ENCODE measurements around the gene CDH1.

Gene CDH1

DNA sequence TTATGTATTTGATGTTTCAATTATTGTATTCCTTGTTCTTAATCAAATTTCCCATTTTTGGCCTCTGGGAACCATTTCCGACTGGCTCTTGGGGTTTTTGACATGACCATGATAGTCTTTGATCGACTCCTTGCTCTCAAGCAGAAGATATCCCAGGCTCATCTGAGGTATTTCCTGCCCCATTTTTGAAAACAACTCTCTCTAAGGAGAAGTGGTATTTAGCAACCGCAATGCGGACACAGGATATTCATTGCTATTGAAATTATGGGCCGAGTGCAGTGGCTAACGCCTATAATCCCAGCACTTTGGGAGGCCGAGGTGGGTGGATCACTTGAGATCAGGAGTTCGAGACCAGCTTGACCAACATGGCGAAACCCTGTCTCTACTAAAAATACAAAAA, 111.7 kb downstream of the CDH1 start:
- H2BK120ac ChIP-seq (ENCODE audit: low read depth, low read length) = no peak overlapping the region
- H3K9ac ChIP-seq (ENCODE audit: low read length) = no peak overlapping the region
- no peak overlapping the region for H3K23ac ChIP-seq (ENCODE audit: low read length)
- DNase-seq = no peak
- H3K36me3 ChIP-seq (ENCODE audit: control insufficient read depth, insufficient read depth, low read length) = no peaks in the 10 kb centered on the region
- no peak overlapping the region for H3K4me3 ChIP-seq (ENCODE audit: low read length)
- H3K4me2 ChIP-seq (ENCODE audit: low read length) = no peak overlapping the region
- H3K18ac ChIP-seq (ENCODE audit: low read length) = no peak overlapping the region
- H3K27ac ChIP-seq (ENCODE audit: low read depth, low read length) = no peak overlapping the region
- no peak overlapping the region for H2AK5ac ChIP-seq (ENCODE audit: low read length)
- no peak overlapping the region for H2BK5ac ChIP-seq (ENCODE audit: low read length)
- H4K5ac ChIP-seq (ENCODE audit: low read length) = no peak overlapping the region
- no peaks in the 10 kb centered on the region for H3K4me1 ChIP-seq (ENCODE audit: control insufficient read depth, low read depth, low read length)
- H3K56ac ChIP-seq (ENCODE audit: low read length) = no peak overlapping the region
- H3K4ac ChIP-seq (ENCODE audit: low read depth, low read length) = no peak overlapping the region
- H3K27me3 ChIP-seq (ENCODE audit: insufficient read depth, low read length, poor library complexity) = no peaks in the 10 kb centered on the region
- no peak overlapping the region for H2BK15ac ChIP-seq (replicated peaks; ENCODE audit: low read depth)
- no peak overlapping the region for H4K8ac ChIP-seq (ENCODE audit: low read depth, low read length)
- no peaks in the 10 kb centered on the region for H3K79me1 ChIP-seq (ENCODE audit: low read length)
- WGBS (ENCODE audit: extremely low coverage, insufficient coverage, low lambda C conversion rate) = no CpG with 5 or more reads among the region's 9 CpGs
- no peaks in the 10 kb centered on the region for H3K79me2 ChIP-seq (ENCODE audit: control insufficient read depth, insufficient read depth, low read length)

DNA sequence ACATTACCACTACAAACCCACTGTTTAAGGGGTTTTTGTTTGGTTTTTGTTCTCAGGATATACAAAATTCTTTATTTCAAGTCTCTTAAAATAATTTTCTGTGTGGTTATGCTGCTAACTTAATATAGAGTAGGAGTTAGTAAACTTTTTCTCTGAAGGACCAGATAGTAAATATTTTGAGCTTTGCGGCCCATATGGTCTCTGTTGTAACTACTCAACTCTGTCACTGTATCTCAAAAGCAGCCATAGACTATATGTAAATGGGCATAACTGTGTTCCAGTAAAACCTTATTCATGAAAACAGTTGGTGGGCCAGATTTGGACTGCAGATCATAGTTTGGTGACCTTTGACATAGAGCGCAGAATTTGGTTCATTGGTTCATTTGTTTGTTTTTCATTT, 113.4 kb downstream of the CDH1 start:
- no peaks in the 10 kb centered on the region for H3K4me1 ChIP-seq (ENCODE audit: control insufficient read depth, low read depth, low read length)
- no peak overlapping the region for H3K9ac ChIP-seq (ENCODE audit: low read length)
- no peak overlapping the region for H4K8ac ChIP-seq (ENCODE audit: low read depth, low read length)
- no peaks in the 10 kb centered on the region for H3K79me2 ChIP-seq (ENCODE audit: control insufficient read depth, insufficient read depth, low read length)
- no peak for DNase-seq
- H3K27me3 ChIP-seq (ENCODE audit: insufficient read depth, low read length, poor library complexity) = no peaks in the 10 kb centered on the region
- H3K79me1 ChIP-seq (ENCODE audit: low read length) = no peaks in the 10 kb centered on the region
- no peak overlapping the region for H3K56ac ChIP-seq (ENCODE audit: low read length)
- no peak overlapping the region for H3K23ac ChIP-seq (ENCODE audit: low read length)
- no peak overlapping the region for H3K4me2 ChIP-seq (ENCODE audit: low read length)
- no peak overlapping the region for H3K4me3 ChIP-seq (ENCODE audit: low read length)
- no peak overlapping the region for H3K4ac ChIP-seq (ENCODE audit: low read depth, low read length)
- H2AK5ac ChIP-seq (ENCODE audit: low read length) = no peak overlapping the region
- no peak overlapping the region for H3K27ac ChIP-seq (ENCODE audit: low read depth, low read length)
- H2BK5ac ChIP-seq (ENCODE audit: low read length) = no peak overlapping the region
- no peak overlapping the region for H2BK120ac ChIP-seq (ENCODE audit: low read depth, low read length)
- H3K18ac ChIP-seq (ENCODE audit: low read length) = no peak overlapping the region
- H3K36me3 ChIP-seq (ENCODE audit: control insufficient read depth, insufficient read depth, low read length) = no peaks in the 10 kb centered on the region
- no peak overlapping the region for H4K5ac ChIP-seq (ENCODE audit: low read length)
- H2BK15ac ChIP-seq (replicated peaks; ENCODE audit: low read depth) = no peak overlapping the region
- no CpG with 5 or more reads among the region's 2 CpGs for WGBS (ENCODE audit: extremely low coverage, insufficient coverage, low lambda C conversion rate)

DNA sequence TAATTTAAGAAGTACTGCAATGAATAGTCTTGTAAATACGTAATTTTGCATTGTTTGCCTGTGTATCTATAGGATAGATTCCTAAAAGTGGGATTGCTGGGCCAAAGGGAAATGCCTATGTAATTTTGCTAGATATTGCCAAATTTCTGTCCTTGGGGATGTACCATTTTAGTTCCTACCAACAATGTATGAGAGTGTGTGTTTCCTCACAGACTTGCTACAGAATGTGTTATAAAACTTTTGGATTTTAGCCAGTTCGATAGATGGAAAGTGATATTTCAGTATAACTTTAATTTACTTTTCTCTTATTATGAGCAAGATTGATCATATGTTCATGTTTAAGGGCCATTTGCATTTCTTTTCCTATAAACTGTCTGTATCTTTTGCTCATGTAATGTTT, 114.5 kb downstream of the CDH1 start:
- Histone ChIP-seq H3K56ac (ENCODE audit: low read length) (no peak overlapping the region), H2AK5ac (ENCODE audit: low read length) (no peak overlapping the region), H3K23ac (ENCODE audit: low read length) (no peak overlapping the region), H3K9ac (ENCODE audit: low read length) (no peak overlapping the region), H3K27ac (ENCODE audit: low read depth, low read length) (no peak overlapping the region), H2BK120ac (ENCODE audit: low read depth, low read length) (no peak overlapping the region), H3K4me2 (ENCODE audit: low read length) (no peak overlapping the region), H4K5ac (ENCODE audit: low read length) (no peak overlapping the region), H3K79me1 (ENCODE audit: low read length) (no peaks in the 10 kb centered on the region), H2BK5ac (ENCODE audit: low read length) (no peak overlapping the region), H3K36me3 (ENCODE audit: control insufficient read depth, insufficient read depth, low read length) (no peaks in the 10 kb centered on the region), H3K4me3 (ENCODE audit: low read length) (no peak overlapping the region), H4K8ac (ENCODE audit: low read depth, low read length) (no peak overlapping the region), H3K79me2 (ENCODE audit: control insufficient read depth, insufficient read depth, low read length) (no peaks in the 10 kb centered on the region), H3K4me1 (ENCODE audit: control insufficient read depth, low read depth, low read length) (no peaks in the 10 kb centered on the region), H3K4ac (ENCODE audit: low read depth, low read length) (no peak overlapping the region), H3K27me3 (ENCODE audit: insufficient read depth, low read length, poor library complexity) (no peaks in the 10 kb centered on the region), H2BK15ac (replicated peaks; ENCODE audit: low read depth) (no peak overlapping the region), H3K18ac (ENCODE audit: low read length) (no peak overlapping the region)
- WGBS (ENCODE audit: extremely low coverage, insufficient coverage, low lambda C conversion rate) = no CpG with 5 or more reads among the region's 2 CpGs
- no peak for DNase-seq

- Histone ChIP-seq H3K27ac (ENCODE audit: low read depth, low read length) (no peak overlapping the region), H3K4me2 (ENCODE audit: low read length) (no peak overlapping the region), H3K18ac (ENCODE audit: low read length) (no peak overlapping the region), H3K4me3 (ENCODE audit: low read length) (no peak overlapping the region), H3K4me1 (ENCODE audit: control insufficient read depth, low read depth, low read length) (peaks cover 6% of the 10 kb centered on the region), H3K4ac (ENCODE audit: low read depth, low read length) (no peak overlapping the region), H3K36me3 (ENCODE audit: control insufficient read depth, insufficient read depth, low read length) (no peaks in the 10 kb centered on the region), H3K9ac (ENCODE audit: low read length) (no peak overlapping the region), H4K8ac (ENCODE audit: low read depth, low read length) (no peak overlapping the region), H3K23ac (ENCODE audit: low read length) (no peak overlapping the region), H2BK120ac (ENCODE audit: low read depth, low read length) (no peak overlapping the region), H3K79me2 (ENCODE audit: control insufficient read depth, insufficient read depth, low read length) (no peaks in the 10 kb centered on the region), H2BK5ac (ENCODE audit: low read length) (no peak overlapping the region), H2BK15ac (replicated peaks; ENCODE audit: low read depth) (no peak overlapping the region), H3K79me1 (ENCODE audit: low read length) (no peaks in the 10 kb centered on the region), H3K56ac (ENCODE audit: low read length) (no peak overlapping the region), H3K27me3 (ENCODE audit: insufficient read depth, low read length, poor library complexity) (no peaks in the 10 kb centered on the region), H4K5ac (ENCODE audit: low read length) (no peak overlapping the region), H2AK5ac (ENCODE audit: low read length) (no peak overlapping the region)
- DNase-seq = no peak
- WGBS (ENCODE audit: extremely low coverage, insufficient coverage, low lambda C conversion rate) = no CpG with 5 or more reads among the region's 1 CpG
Measured at GRCh38 chr16:68857479-68857878, 120.4 kb downstream of the CDH1 start.

DNA sequence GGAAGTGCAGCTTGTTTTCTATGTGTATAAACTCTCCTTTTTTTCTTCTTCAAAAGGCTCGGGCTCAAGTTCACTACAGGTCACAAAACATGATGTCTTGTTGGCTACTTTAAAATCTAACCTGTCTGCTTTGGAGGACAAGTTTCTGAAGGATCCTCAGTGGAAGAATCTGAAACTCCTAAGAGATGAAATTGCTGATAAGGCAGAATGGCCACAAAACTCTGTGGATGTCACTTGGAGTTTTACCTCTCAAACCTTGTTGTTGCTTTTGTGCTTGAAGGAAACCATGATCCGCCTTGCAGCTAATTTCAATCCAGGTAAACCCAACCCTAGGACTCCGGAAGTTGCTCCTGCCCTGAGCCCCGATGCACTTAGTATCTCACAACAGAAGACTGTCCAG, 122.7 kb downstream of the CDH1 start:
- no peak overlapping the region for H4K5ac ChIP-seq (ENCODE audit: low read length)
- H3K79me1 ChIP-seq (ENCODE audit: low read length) = no peaks in the 10 kb centered on the region
- H3K4ac ChIP-seq (ENCODE audit: low read depth, low read length) = no peak overlapping the region
- no peak overlapping the region for H2BK5ac ChIP-seq (ENCODE audit: low read length)
- no peak overlapping the region for H3K23ac ChIP-seq (ENCODE audit: low read length)
- H2BK120ac ChIP-seq (ENCODE audit: low read depth, low read length) = no peak overlapping the region
- no CpG with 5 or more reads among the region's 4 CpGs for WGBS (ENCODE audit: extremely low coverage, insufficient coverage, low lambda C conversion rate)
- H3K18ac ChIP-seq (ENCODE audit: low read length) = no peak overlapping the region
- H3K36me3 ChIP-seq (ENCODE audit: control insufficient read depth, insufficient read depth, low read length) = no peaks in the 10 kb centered on the region
- H2BK15ac ChIP-seq (replicated peaks; ENCODE audit: low read depth) = no peak overlapping the region
- H4K8ac ChIP-seq (ENCODE audit: low read depth, low read length) = no peak overlapping the region
- no peak overlapping the region for H3K4me3 ChIP-seq (ENCODE audit: low read length)
- no peaks in the 10 kb centered on the region for H3K27me3 ChIP-seq (ENCODE audit: insufficient read depth, low read length, poor library complexity)
- no peak overlapping the region for H2AK5ac ChIP-seq (ENCODE audit: low read length)
- H3K56ac ChIP-seq (ENCODE audit: low read length) = no peak overlapping the region
- peaks cover 6% of the 10 kb centered on the region for H3K4me1 ChIP-seq (ENCODE audit: control insufficient read depth, low read depth, low read length)
- H3K27ac ChIP-seq (ENCODE audit: low read depth, low read length) = no peak overlapping the region
- DNase-seq = no peak
- no peak overlapping the region for H3K4me2 ChIP-seq (ENCODE audit: low read length)
- no peak overlapping the region for H3K9ac ChIP-seq (ENCODE audit: low read length)
- H3K79me2 ChIP-seq (ENCODE audit: control insufficient read depth, insufficient read depth, low read length) = no peaks in the 10 kb centered on the region

GRCh38 chr16:68860978-68861892, 124.1 kb downstream of the CDH1 start:
- H3K9ac ChIP-seq (ENCODE audit: low read length) = no peak overlapping the region
- H3K4me1 ChIP-seq (ENCODE audit: control insufficient read depth, low read depth, low read length) = peaks cover 6% of the 10 kb centered on the region
- no peak overlapping the region for H3K4me3 ChIP-seq (ENCODE audit: low read length)
- H3K56ac ChIP-seq (ENCODE audit: low read length) = no peak overlapping the region
- H3K36me3 ChIP-seq (ENCODE audit: control insufficient read depth, insufficient read depth, low read length) = no peaks in the 10 kb centered on the region
- H3K23ac ChIP-seq (ENCODE audit: low read length) = no peak overlapping the region
- H3K27me3 ChIP-seq (ENCODE audit: insufficient read depth, low read length, poor library complexity) = no peaks in the 10 kb centered on the region
- no peaks in the 10 kb centered on the region for H3K79me2 ChIP-seq (ENCODE audit: control insufficient read depth, insufficient read depth, low read length)
- DNase-seq = peak; percentile 26
- WGBS (ENCODE audit: extremely low coverage, insufficient coverage, low lambda C conversion rate) = no CpG with 5 or more reads among the region's 15 CpGs
- no peak overlapping the region for H2BK5ac ChIP-seq (ENCODE audit: low read length)
- no peak overlapping the region for H4K5ac ChIP-seq (ENCODE audit: low read length)
- no peak overlapping the region for H2BK120ac ChIP-seq (ENCODE audit: low read depth, low read length)
- no peak overlapping the region for H4K8ac ChIP-seq (ENCODE audit: low read depth, low read length)
- H3K79me1 ChIP-seq (ENCODE audit: low read length) = no peaks in the 10 kb centered on the region
- no peak overlapping the region for H3K18ac ChIP-seq (ENCODE audit: low read length)
- no peak overlapping the region for H3K4me2 ChIP-seq (ENCODE audit: low read length)
- H2AK5ac ChIP-seq (ENCODE audit: low read length) = no peak overlapping the region
- H2BK15ac ChIP-seq (replicated peaks; ENCODE audit: low read depth) = no peak overlapping the region
- H3K4ac ChIP-seq (ENCODE audit: low read depth, low read length) = no peak overlapping the region
- no peak overlapping the region for H3K27ac ChIP-seq (ENCODE audit: low read depth, low read length)

Measured in mesendoderm (in vitro differentiated cells).